NT2/D1 (cell line): ENCODE measurements around the gene RASAL2.

Experiments
- YY1 ChIP-seq: IDR thresholded peaks from 2 replicates; pipeline ENCODE4 v1.6.1; 2011; ENCODE audit not compliant: insufficient read length, insufficient read depth
- ZNF274 ChIP-seq: IDR thresholded peaks from 2 replicates; pipeline ENCODE4 v1.6.1; 2011; ENCODE audit warnings: mild to moderate bottlenecking, low read depth, low read length

DNA sequence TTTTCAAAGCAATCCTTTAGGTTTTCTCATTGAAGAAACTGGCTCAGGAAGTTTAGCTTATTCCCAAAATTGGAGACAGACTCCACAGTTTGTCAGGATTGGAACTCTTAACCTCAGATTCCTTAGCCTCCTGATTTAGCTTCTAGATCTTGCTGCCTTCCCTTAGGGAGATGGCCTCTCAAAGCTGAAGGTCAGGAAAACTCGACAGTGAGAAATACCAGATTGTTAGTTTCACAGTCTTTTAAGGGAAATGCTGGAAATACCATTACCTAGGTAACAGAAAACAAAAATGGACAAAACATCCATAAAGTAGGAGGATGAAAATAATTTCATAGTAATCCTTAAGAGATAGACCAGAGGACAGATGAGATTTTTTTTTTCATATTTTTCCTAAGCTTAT is 7.8 kb downstream of the RASAL2 start:
- TF ChIP-seq YY1 (no peak), ZNF274 (no peak)
